ENCODE measurements around the gene ITGAD.

Gene ITGAD

DNA sequence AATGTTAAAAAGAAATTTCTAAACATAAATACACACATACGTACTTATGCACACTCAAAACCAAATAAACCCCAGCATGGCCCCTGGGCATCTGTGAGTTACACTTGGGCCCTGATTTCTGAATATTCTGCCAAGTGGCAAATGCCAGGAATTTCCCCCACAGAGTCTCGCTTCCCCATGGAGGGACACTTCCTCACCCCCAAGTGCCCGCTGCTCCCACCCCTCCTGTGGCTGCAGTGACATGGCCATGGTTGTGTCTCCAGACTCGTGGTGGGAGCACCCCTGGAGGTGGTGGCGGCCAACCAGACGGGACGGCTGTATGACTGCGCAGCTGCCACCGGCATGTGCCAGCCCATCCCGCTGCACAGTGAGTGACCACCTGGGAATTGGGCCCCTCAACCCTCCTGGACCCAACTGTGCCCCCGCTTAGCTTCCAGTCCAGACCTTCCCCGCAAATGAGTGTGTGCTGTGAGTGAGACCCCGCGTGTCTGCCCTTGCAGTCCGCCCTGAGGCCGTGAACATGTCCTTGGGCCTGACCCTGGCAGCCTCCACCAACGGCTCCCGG lies 4.0 kb downstream of the ITGAD start:
- H3K4me3 ChIP-seq (ENCODE audit: low read length): no peak overlapping the region
- peaks cover 13% of the 10 kb centered on the region; the same call in 1 of the 2 replicates for H3K27me3 ChIP-seq (replicated peaks; ENCODE audit: insufficient read depth, low read length)
- H2AFZ ChIP-seq (ENCODE audit: low read length): no peak overlapping the region
- H3K27ac ChIP-seq (ENCODE audit: low read length): no peak overlapping the region
- no peak for TF ChIP-seq EZH2phosphoT487 (IDR thresholded peaks at IDR 0.05; ENCODE audit: low read length)
- no peak for TF ChIP-seq EZH2 (optimal IDR thresholded peaks at IDR 0.05; ENCODE audit: low read depth, low read length)
- TF ChIP-seq, protein P1, sequence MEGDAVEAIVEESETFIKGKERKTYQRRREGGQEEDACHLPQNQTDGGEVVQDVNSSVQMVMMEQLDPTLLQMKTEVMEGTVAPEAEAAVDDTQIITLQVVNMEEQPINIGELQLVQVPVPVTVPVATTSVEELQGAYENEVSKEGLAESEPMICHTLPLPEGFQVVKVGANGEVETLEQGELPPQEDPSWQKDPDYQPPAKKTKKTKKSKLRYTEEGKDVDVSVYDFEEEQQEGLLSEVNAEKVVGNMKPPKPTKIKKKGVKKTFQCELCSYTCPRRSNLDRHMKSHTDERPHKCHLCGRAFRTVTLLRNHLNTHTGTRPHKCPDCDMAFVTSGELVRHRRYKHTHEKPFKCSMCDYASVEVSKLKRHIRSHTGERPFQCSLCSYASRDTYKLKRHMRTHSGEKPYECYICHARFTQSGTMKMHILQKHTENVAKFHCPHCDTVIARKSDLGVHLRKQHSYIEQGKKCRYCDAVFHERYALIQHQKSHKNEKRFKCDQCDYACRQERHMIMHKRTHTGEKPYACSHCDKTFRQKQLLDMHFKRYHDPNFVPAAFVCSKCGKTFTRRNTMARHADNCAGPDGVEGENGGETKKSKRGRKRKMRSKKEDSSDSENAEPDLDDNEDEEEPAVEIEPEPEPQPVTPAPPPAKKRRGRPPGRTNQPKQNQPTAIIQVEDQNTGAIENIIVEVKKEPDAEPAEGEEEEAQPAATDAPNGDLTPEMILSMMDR (IDR thresholded peaks at IDR 0.05; ENCODE audit: low read length): no peak
- H3K4me2 ChIP-seq (ENCODE audit: low read depth, low read length): no peak overlapping the region
- no peaks in the 10 kb centered on the region for H3K36me3 ChIP-seq (replicated peaks; ENCODE audit: insufficient read depth, low read length)
- no peaks in the 10 kb centered on the region for H3F3A ChIP-seq (ENCODE audit: insufficient read depth, low read length)
- no peaks in the 10 kb centered on the region for H3K4me1 ChIP-seq (ENCODE audit: low read length)
- no peaks in the 10 kb centered on the region for H3K79me2 ChIP-seq (ENCODE audit: low read length)
- H3K9ac ChIP-seq (ENCODE audit: low read length): no peak overlapping the region
- H3K9me3 ChIP-seq (replicated peaks; ENCODE audit: insufficient read depth, low read length): no peaks in the 10 kb centered on the region
- no peaks in the 10 kb centered on the region for H3K9me2 ChIP-seq (replicated peaks; ENCODE audit: insufficient read depth, low read length)
- H4K20me1 ChIP-seq (ENCODE audit: insufficient read depth, low read length): no peaks in the 10 kb centered on the region
- DNase-seq: no peak

DNA sequence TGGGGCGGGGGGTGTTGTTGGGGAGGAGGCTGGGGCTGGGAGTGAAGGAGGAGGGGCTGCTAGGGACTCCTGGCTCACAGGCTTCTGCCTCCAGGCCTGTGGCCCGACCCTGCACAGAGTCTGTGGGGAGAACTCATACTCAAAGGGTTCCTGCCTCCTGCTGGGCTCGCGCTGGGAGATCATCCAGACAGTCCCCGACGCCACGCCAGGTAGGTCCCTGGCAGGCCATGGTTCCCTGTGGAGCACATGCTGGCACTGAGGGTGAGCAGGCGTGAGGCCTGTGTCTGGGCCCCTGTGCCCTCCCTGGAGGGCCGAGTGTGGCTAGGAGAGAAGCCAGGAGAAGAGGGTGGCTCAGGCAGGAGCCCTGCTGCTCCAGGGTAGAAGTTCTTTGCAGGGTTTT lies 4.6 kb downstream of the ITGAD start:
- Histone ChIP-seq H3K4me1 (ENCODE audit: low read length) (no peaks in the 10 kb centered on the region), H3K9me2 (replicated peaks; ENCODE audit: insufficient read depth, low read length) (no peaks in the 10 kb centered on the region), H3K4me3 (ENCODE audit: low read length) (no peak overlapping the region), H4K20me1 (ENCODE audit: insufficient read depth, low read length) (no peaks in the 10 kb centered on the region), H2AFZ (ENCODE audit: low read length) (no peak overlapping the region), H3K9me3 (replicated peaks; ENCODE audit: insufficient read depth, low read length) (no peaks in the 10 kb centered on the region), H3K27ac (ENCODE audit: low read length) (no peak overlapping the region), H3K36me3 (replicated peaks; ENCODE audit: insufficient read depth, low read length) (no peaks in the 10 kb centered on the region), H3F3A (ENCODE audit: insufficient read depth, low read length) (no peaks in the 10 kb centered on the region), H3K9ac (ENCODE audit: low read length) (no peak overlapping the region), H3K4me2 (ENCODE audit: low read depth, low read length) (no peak overlapping the region), H3K79me2 (ENCODE audit: low read length) (no peaks in the 10 kb centered on the region), H3K27me3 (replicated peaks; ENCODE audit: insufficient read depth, low read length) (peaks cover 8% of the 10 kb centered on the region; the same call in 1 of the 2 replicates)
- TF ChIP-seq EZH2phosphoT487 (IDR thresholded peaks at IDR 0.05; ENCODE audit: low read length): no peak
- TF ChIP-seq, protein P1 (IDR thresholded peaks at IDR 0.05; ENCODE audit: low read length): no peak
- TF ChIP-seq EZH2 (optimal IDR thresholded peaks at IDR 0.05; ENCODE audit: low read depth, low read length): no peak
- no peak for DNase-seq

DNA sequence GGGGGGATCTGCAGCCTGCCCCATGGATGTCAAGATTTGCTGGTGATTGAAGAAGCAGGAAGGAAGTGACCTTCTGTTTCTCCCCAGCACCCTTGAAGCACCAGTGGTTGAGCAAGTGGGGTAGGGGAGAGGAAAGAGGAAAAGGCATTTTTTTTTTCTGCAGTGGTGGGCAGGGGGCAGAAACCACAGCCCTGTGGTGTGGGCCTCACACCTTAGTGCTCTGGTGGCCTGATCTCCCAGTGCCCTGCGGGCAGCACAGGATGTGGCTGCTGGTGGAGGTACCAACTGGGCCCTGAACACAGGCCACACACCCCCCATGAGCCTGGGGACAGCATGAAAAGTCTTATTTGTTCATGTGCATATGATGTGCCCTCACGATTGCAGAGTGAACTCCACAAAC lies 7.1 kb downstream of the ITGAD start:
- Histone ChIP-seq H4K20me1 (ENCODE audit: insufficient read depth, low read length) (no peaks in the 10 kb centered on the region), H3K4me2 (ENCODE audit: low read depth, low read length) (no peak overlapping the region), H3K9me2 (replicated peaks; ENCODE audit: insufficient read depth, low read length) (no peaks in the 10 kb centered on the region), H3K9me3 (replicated peaks; ENCODE audit: insufficient read depth, low read length) (no peaks in the 10 kb centered on the region), H3K4me3 (ENCODE audit: low read length) (no peak overlapping the region), H3F3A (ENCODE audit: insufficient read depth, low read length) (no peaks in the 10 kb centered on the region), H2AFZ (ENCODE audit: low read length) (no peak overlapping the region), H3K9ac (ENCODE audit: low read length) (no peak overlapping the region), H3K27me3 (replicated peaks; ENCODE audit: insufficient read depth, low read length) (peaks cover 6% of the 10 kb centered on the region; the same call in 1 of the 2 replicates), H3K79me2 (ENCODE audit: low read length) (0 out of 2 replicates have a peak, but pooled peaks cover 5% of the 10 kb centered on the region), H3K4me1 (ENCODE audit: low read length) (no peaks in the 10 kb centered on the region), H3K27ac (ENCODE audit: low read length) (no peak overlapping the region), H3K36me3 (replicated peaks; ENCODE audit: insufficient read depth, low read length) (no peaks in the 10 kb centered on the region)
- DNase-seq: no peak
- TF ChIP-seq EZH2phosphoT487 (IDR thresholded peaks at IDR 0.05; ENCODE audit: low read length) (no peak), EZH2 (optimal IDR thresholded peaks at IDR 0.05; ENCODE audit: low read depth, low read length) (no peak)
- TF ChIP-seq, protein P1 (IDR thresholded peaks at IDR 0.05; ENCODE audit: low read length): no peak
